GM21515 (cell line): ENCODE data around the gene TDO2.
A peak's percentile ranks its signal among the peaks of the same experiment; 100 is the strongest.

Source experiments
- ATAC-seq: cut with Tn5 transposase; IDR thresholded peaks from one replicate; pipeline ENCODE4 v1.9.1; 2021; ENCODE audit not compliant: unreplicated experiment

Gene TDO2

DNA sequence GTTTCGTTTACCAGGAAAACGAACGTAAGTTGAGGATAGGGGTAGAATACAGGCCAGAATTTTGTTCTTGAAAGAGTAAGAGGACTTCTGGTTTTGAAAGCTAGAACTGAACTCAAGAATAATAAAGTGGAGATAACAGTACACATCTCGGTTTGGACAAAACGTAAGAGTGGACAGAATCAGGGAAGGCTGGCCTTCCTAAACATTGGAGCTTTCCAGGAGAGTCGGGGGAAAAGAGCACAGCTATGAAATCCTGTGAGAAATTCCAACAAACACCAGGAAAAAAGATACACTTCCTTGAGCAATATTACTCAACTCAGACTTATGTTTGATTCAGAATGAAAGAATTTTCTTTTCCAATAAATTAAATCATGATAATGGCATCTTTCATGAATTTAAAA, 49.0 kb downstream of the TDO2 start:
- ATAC-seq, result no peak

GRCh38 chr4:155953151-155954117, 49.9 kb downstream of the TDO2 start, which contains the start of gene CTSO:
Gene CTSO, minus strand, starts transcription at chr4:155953866. Its CDS starts 19 bp downstream, at chr4:155953847.
- peak; percentile 95 for ATAC-seq

GRCh38 chr4:155954118-155954685, 50.7 kb downstream of the TDO2 start:
- no peak for ATAC-seq

DNA sequence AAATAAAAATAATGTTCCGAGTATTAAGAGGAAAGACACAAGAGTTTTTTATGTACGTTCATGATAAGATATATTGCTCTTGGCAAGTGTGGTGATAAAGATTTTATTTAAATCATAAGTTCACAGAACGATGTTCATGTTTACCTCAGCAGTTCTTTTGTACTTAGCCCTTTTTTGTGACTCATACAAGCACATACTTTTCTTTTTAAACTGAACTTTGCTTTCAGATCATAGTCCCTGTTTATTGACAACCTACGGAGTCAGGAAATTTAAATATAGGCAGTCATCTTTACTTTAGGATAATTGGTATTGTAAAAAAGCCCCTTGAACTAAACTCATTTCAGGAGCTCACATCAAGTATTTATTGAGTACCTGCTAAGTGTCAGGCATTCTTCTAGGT, 51.4 kb downstream of the TDO2 start:
- ATAC-seq, result no peak

- ATAC-seq, result no peak
Measured at GRCh38 chr4:155956461-155956860, 53.0 kb downstream of the TDO2 start.

DNA sequence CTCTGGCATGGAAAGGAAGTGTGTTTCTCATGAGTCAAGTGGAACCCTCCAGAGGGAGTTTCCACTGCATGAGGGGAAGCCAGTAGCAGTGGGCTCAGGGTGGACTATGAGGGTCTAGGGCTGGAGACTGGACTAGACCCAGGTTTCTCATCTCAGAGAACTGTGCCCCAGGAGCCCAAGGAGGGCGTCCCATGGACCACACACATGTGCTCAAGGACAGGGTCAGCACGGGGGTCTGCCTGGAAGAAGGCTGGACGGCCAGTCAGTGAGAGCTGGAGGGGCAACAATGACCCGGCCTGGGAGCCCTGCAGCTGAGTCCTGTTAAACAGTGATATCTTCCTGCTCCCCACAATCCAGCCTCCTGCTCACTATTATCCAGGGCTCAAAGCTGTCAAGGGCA, 55.9 kb downstream of the TDO2 start:
- no peak for ATAC-seq

- ATAC-seq, result no peak
Measured at GRCh38 chr4:155960522-155960921, 57.0 kb downstream of the TDO2 start.

DNA sequence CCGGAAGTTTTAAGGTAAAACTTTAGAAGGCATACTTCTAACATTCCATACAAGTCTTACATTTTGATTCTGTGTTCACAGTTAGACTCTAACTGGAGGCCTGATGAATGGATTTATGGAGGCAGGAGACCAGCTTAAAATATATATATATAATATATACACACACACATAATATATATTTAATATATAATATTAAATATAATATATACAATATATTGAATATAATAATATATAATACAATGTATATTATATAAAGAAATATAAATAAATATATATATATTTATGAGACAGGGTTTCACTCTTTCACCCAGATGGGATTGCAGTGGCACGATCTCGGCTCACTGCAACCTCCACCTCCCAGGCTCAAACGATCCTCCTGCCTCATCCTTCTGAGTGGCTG, 58.1 kb downstream of the TDO2 start:
- ATAC-seq, result no peak

DNA sequence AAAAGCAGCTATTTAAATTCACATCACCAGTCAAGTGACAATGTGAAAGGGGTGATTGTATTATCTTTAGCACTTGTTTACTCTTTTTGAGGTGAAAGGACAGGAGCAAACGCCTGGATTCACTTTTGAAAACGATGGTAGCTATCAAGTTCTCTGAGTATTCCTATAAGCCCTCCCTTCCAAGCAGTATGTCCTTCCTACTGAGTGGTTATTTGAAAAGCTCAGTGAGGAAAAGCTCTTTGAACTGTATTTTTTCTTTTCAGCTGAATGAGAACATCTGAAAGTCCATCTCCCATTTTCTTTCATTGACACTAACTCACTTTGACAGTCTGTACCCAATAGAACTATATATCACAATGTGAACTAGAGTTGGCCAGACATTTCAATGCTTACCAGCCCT, 59.3 kb downstream of the TDO2 start:
- no peak for ATAC-seq

GRCh38 chr4:155964016-155964891, 60.8 kb downstream of the TDO2 start:
- no peak for ATAC-seq

- ATAC-seq, result no peak
Measured at GRCh38 chr4:155966171-155966570, 62.7 kb downstream of the TDO2 start.

DNA sequence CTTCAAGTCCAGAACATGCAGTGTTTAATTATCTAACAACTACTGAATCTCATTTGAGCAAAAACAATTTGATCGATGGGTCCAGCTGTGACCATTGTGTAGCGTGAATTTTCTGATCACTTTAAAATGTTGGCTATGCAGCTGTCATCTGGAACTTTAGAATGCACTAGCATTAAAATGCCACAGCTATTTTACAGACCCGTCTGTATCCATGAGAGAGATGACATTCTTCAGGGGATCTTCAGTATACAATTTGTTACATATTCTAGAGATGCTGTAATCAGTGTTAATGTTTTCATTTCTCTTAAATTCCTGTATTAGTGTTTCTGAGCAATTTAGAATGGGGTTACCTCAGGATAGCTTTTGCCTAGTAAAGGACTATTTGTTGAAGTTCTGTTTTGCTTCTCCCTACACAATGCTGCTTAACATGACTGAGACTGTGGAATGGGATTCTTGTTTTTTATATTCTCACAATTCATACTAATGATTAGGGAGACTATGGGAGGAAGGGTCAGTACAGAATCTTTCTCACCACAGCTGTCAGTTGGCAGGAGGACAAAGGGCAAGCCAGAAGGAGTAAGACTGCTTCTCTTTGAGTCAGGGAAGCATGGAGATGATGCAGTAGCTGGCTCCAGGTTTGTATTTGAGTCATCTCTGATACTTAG, 63.4 kb downstream of the TDO2 start:
- ATAC-seq, result no peak
